Measurements from ENCODE around the gene MYH16.
"Not testable (repeated sequence)": the region's sequence is repeated elsewhere in the genome, so short reads cannot be mapped to it uniquely, and the experiment has no call there.

Gene MYH16

GRCh38 chr7:99272476-99273045 is at the start of gene MYH16:
MYH16 (plus strand) TSS chr7:99272839.
- in situ Hi-C loops (cut with MboI; ENCODE audit: low sequenced_read_pairs), result no loop called here

- in situ Hi-C loops (cut with MboI; ENCODE audit: low sequenced_read_pairs), result not testable (repeated sequence)
These were observed 48.3 kb upstream of the MYH16 start for GRCh38 chr7:99224263-99224898.

- in situ Hi-C loops (cut with MboI; ENCODE audit: low sequenced_read_pairs), result no loop called here
These were observed 47.8 kb upstream of the MYH16 start for GRCh38 chr7:99224899-99225265.

- in situ Hi-C loops (cut with MboI; ENCODE audit: low sequenced_read_pairs), result no loop called here
These were observed 43.4 kb upstream of the MYH16 start for GRCh38 chr7:99229234-99229633.

GRCh38 chr7:99232082-99232770 is 40.4 kb upstream of the MYH16 start:
- in situ Hi-C loops (cut with MboI; ENCODE audit: low sequenced_read_pairs), result no loop called here

GRCh38 chr7:99232955-99233354 is 39.7 kb upstream of the MYH16 start:
- in situ Hi-C loops (cut with MboI; ENCODE audit: low sequenced_read_pairs), result not testable (repeated sequence)

GRCh38 chr7:99234185-99234584 is 38.5 kb upstream of the MYH16 start:
- in situ Hi-C loops (cut with MboI; ENCODE audit: low sequenced_read_pairs), result no loop called here

- in situ Hi-C loops (cut with MboI; ENCODE audit: low sequenced_read_pairs), result no loop called here
These were observed 36.7 kb upstream of the MYH16 start for GRCh38 chr7:99235925-99236324.

- in situ Hi-C loops (cut with MboI; ENCODE audit: low sequenced_read_pairs), result not testable (repeated sequence)
These were observed 34.8 kb upstream of the MYH16 start for GRCh38 chr7:99237876-99238275.

GRCh38 chr7:99238558-99239341 is 33.9 kb upstream of the MYH16 start:
- in situ Hi-C loops (cut with MboI; ENCODE audit: low sequenced_read_pairs), result no loop called here

- in situ Hi-C loops (cut with MboI; ENCODE audit: low sequenced_read_pairs), result no loop called here
These were observed 30.0 kb upstream of the MYH16 start for GRCh38 chr7:99242682-99243081.

GRCh38 chr7:99243751-99244337 is 28.8 kb upstream of the MYH16 start:
- in situ Hi-C loops (cut with MboI; ENCODE audit: low sequenced_read_pairs), result no loop called here

- in situ Hi-C loops (cut with MboI; ENCODE audit: low sequenced_read_pairs), result no loop called here
These were observed 27.7 kb upstream of the MYH16 start for GRCh38 chr7:99244939-99245338.

GRCh38 chr7:99248391-99249095 is 24.1 kb upstream of the MYH16 start:
- in situ Hi-C loops (cut with MboI; ENCODE audit: low sequenced_read_pairs), result no loop called here

GRCh38 chr7:99249985-99250575 is 22.6 kb upstream of the MYH16 start:
- in situ Hi-C loops (cut with MboI; ENCODE audit: low sequenced_read_pairs), result no loop called here

GRCh38 chr7:99252166-99252895 is 20.3 kb upstream of the MYH16 start:
- in situ Hi-C loops (cut with MboI; ENCODE audit: low sequenced_read_pairs), result no loop called here

- in situ Hi-C loops (cut with MboI; ENCODE audit: low sequenced_read_pairs), result no loop called here
These were observed 19.3 kb upstream of the MYH16 start for GRCh38 chr7:99253369-99253768.

- in situ Hi-C loops (cut with MboI; ENCODE audit: low sequenced_read_pairs), result no loop called here
These were observed 18.2 kb upstream of the MYH16 start for GRCh38 chr7:99254390-99254789.

GRCh38 chr7:99255463-99255862 is 17.2 kb upstream of the MYH16 start:
- in situ Hi-C loops (cut with MboI; ENCODE audit: low sequenced_read_pairs), result no loop called here

GRCh38 chr7:99257065-99257464 is 15.6 kb upstream of the MYH16 start:
- in situ Hi-C loops (cut with MboI; ENCODE audit: low sequenced_read_pairs), result no loop called here

All from HL-60/S4 treated with retinoic acid at 250 ng/mL for 4 days and 3 days (cell line).